ENCODE data around the gene GCNA. TPM values are rescaled to one million over a fixed set of nuclear protein-coding genes. Genes with fewer than 3 reads are reported as not detected.

Gene GCNA
- total RNA-seq, 2 experiments from 2014 or later: 3.2 to 3.4 TPM

DNA sequence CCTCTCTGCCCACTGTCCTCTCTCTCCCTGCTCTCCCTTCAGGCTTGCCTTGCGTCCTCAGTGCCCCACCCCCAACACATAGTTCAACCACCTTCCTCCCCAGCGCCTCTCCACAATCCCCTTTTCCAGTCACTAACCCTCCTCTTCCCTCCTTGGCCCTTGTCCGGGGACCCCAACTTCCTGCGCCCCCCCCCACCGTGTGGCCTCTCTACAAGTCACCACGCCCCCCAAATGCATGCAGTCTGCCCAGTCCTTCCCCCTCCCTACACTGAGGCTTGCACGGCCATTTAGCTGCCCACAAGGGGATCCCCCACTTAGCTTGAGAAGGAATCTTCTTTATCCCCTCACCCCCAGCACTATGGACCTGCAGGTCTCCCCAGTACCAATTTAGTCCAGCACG, 39.5 kb downstream of the GCNA start:
- Mint-ChIP-seq H3K4me3 (peak overlapping the region; percentile 81), H3K4me1 (ENCODE audit: low read depth) (peaks cover 72% of the 10 kb centered on the region), H3K36me3 (peaks cover 34% of the 10 kb centered on the region), H3K27ac (peak overlapping the region; percentile 98), H3K27me3 (no peaks in the 10 kb centered on the region), H3K9me3 (no peaks in the 10 kb centered on the region)
- no peak for DNase-seq
- ChIA-PET POLR2A (interaction anchor here (0.6 to 4.5 kb wide), 8 partner anchors 11 to 1363 kb away, joined by 3 to 52 read pairs (median 6); partner anchors contain the start of gene OGT), CTCF (interaction anchor here (0.9 to 3.0 kb wide), 7 partner anchors 11 to 83 kb away, joined by 5 to 13 read pairs (median 6); no protein-coding TSS in a partner anchor)
- intact Hi-C loops (cut with micrococcal nuclease): loop anchor here (1.0 to 2.0 kb wide), 3 partner anchors 77 to 419 kb away; no protein-coding TSS in a partner anchor

DNA sequence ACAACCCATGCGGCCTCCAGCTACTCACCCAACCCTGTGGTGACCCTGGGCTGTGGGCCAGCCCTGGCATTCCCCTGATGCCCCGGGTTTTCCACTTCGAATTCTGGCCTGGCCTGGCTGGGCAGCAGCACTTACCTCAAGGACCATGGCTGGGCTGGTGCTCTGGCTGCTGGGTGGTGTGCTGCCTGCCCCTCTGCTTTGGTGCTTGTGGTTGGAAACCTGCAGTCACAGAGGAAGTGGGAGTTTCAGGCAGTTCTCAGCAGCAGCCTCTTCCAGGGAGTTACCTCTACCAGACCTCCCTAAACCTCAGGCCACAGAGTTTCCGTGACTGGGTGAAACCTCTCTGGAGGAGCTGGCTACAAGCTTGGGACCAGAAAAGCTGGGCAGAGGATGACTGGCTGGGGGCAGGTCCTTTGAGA, 40.1 kb downstream of the GCNA start, which contains the start of gene CXCR3:
Gene CXCR3, minus strand, starts transcription at position 209 of the 419 bp plus-strand sequence. Its CDS starts 62 bp downstream, at position 147.
- H3K9me3 Mint-ChIP-seq: no peaks in the 10 kb centered on the region
- peaks cover 28% of the 10 kb centered on the region for H3K36me3 Mint-ChIP-seq
- ChIA-PET POLR2A (interaction anchor here (0.5 to 4.5 kb wide), 12 partner anchors 9 to 1364 kb away, joined by 3 to 52 read pairs (median 4); partner anchors contain the start of genes OGT and TAF1), CTCF (interaction anchor here (0.9 to 3.0 kb wide), 5 partner anchors 12 to 52 kb away, joined by 3 to 13 read pairs (median 6); no protein-coding TSS in a partner anchor)
- H3K4me3 Mint-ChIP-seq: peak within 1 kb of the TSS; percentile 81
- H3K4me1 Mint-ChIP-seq (ENCODE audit: low read depth): peaks cover 78% of the 10 kb centered on the region
- no peaks in the 10 kb centered on the region for H3K27me3 Mint-ChIP-seq
- H3K27ac Mint-ChIP-seq: peak within 1 kb of the TSS; percentile 98
- intact Hi-C loops (cut with micrococcal nuclease): loop anchor here (1.0 to 2.0 kb wide), 3 partner anchors 78 to 420 kb away; no protein-coding TSS in a partner anchor
- DNase-seq: peak; percentile 89

DNA sequence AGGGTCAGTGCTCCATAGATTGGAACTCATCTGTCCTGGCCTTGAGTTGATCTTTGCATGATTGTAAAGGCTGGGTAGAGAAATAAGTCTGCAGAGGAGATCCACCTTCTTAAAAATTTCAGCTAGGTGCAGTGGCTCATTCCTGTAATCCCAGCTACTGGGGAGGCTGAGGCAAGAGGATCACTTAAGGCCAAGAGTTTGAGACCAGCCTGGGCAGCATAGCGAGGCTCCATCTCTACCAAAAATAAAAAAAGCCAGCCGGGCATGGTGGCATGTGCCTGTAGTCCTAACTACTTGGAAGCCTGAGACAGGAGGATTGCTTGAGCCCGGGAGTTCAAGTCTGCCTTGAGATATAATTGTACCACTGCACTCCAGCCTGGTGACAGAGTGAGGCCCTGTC, 40.5 kb downstream of the GCNA start:
- ChIA-PET POLR2A (interaction anchor here (0.8 to 4.5 kb wide), 7 partner anchors 8 to 253 kb away, joined by 3 to 52 read pairs (median 6); partner anchors contain the start of genes OGT and TAF1), CTCF (interaction anchor here (0.9 to 3.0 kb wide), 4 partner anchors 19 to 51 kb away, joined by 3 to 13 read pairs (median 8); no protein-coding TSS in a partner anchor)
- peak overlapping the region; percentile 81 for H3K4me3 Mint-ChIP-seq
- no peak for DNase-seq
- no peaks in the 10 kb centered on the region for H3K9me3 Mint-ChIP-seq
- peaks cover 27% of the 10 kb centered on the region for H3K36me3 Mint-ChIP-seq
- intact Hi-C loops (cut with micrococcal nuclease): loop anchor here (1.0 to 2.0 kb wide), 3 partner anchors 78 to 420 kb away; no protein-coding TSS in a partner anchor
- peaks cover 79% of the 10 kb centered on the region for H3K4me1 Mint-ChIP-seq (ENCODE audit: low read depth)
- H3K27ac Mint-ChIP-seq: peak overlapping the region; percentile 98
- no peaks in the 10 kb centered on the region for H3K27me3 Mint-ChIP-seq

DNA sequence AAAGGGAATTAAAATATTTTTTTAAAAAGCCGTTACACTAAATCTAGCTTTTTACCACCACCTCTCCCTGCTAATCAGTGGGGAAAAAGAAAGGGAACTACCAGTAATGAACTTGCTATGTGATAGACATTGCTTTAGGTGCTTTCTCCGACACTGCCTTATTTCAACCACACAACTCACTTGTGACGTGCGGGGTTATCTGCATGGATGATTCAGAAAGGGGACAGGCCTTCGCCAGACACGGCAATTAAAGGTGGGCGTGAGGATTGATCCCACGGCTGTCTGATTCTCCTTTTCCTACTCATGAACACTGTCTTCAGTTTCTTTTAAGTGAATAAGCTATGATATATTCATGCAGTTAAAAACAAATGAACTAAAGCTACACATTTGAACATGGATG, 41.0 kb downstream of the GCNA start:
- CTCF ChIA-PET: interaction anchor here (1.0 to 3.0 kb wide), 3 partner anchors 19 to 33 kb away, joined by 3 to 13 read pairs (median 11); no protein-coding TSS in a partner anchor
- intact Hi-C loops (cut with micrococcal nuclease): loop anchor here (2.0 kb wide), 2 partner anchors 78 to 420 kb away; no protein-coding TSS in a partner anchor
- peak; percentile 83 for DNase-seq

DNA sequence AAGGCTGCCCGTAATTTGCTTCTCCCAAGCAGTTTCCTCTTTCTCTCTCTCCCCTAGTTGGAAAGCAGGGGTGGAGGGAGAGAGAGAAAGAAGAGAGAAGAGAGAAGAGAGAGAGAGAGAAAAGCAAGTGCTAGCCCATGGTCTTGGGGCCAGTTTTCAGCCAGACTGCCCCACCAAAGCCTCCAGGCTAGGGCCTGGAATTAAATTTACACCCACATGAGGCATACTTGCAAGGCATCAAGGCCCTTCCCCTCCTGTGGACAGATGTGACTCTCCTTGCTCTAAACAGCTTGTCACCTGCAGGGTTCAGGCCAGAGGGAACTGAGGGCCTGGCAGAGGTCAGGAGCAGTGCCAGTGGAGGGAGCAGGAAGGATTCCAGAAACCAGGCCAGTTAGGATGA, 41.7 kb downstream of the GCNA start:
- ChIA-PET CTCF (interaction anchor here (1.0 to 2.4 kb wide), 2 partner anchors 31 to 32 kb away, joined by 3 to 11 read pairs; no protein-coding TSS in a partner anchor), POLR2A (interaction anchor here (2.2 to 4.5 kb wide), 3 partner anchors 18 to 86 kb away, joined by 13 to 52 read pairs (median 30); partner anchors contain the start of gene OGT)
- no peaks in the 10 kb centered on the region for H3K27me3 Mint-ChIP-seq
- no peaks in the 10 kb centered on the region for H3K9me3 Mint-ChIP-seq
- peak overlapping the region; percentile 98 for H3K27ac Mint-ChIP-seq
- DNase-seq: no peak
- peaks cover 81% of the 10 kb centered on the region for H3K4me1 Mint-ChIP-seq (ENCODE audit: low read depth)
- no peak overlapping the region for H3K4me3 Mint-ChIP-seq
- peaks cover 23% of the 10 kb centered on the region for H3K36me3 Mint-ChIP-seq
- intact Hi-C loops (cut with micrococcal nuclease): loop anchor here (2.0 kb wide), 2 partner anchors 79 to 421 kb away; no protein-coding TSS in a partner anchor

More for the DNA sequence above, 41.0 kb downstream of the GCNA start:
- peaks cover 82% of the 10 kb centered on the region for H3K4me1 Mint-ChIP-seq (ENCODE audit: low read depth)
- H3K36me3 Mint-ChIP-seq: peaks cover 27% of the 10 kb centered on the region
- POLR2A ChIA-PET: interaction anchor here (0.8 to 4.5 kb wide), 6 partner anchors 13 to 253 kb away, joined by 3 to 52 read pairs (median 10); partner anchors contain the start of genes OGT and TAF1
- H3K27ac Mint-ChIP-seq: peak overlapping the region; percentile 98
- no peaks in the 10 kb centered on the region for H3K9me3 Mint-ChIP-seq
- H3K4me3 Mint-ChIP-seq: peak overlapping the region; percentile 81
- no peaks in the 10 kb centered on the region for H3K27me3 Mint-ChIP-seq

DNA sequence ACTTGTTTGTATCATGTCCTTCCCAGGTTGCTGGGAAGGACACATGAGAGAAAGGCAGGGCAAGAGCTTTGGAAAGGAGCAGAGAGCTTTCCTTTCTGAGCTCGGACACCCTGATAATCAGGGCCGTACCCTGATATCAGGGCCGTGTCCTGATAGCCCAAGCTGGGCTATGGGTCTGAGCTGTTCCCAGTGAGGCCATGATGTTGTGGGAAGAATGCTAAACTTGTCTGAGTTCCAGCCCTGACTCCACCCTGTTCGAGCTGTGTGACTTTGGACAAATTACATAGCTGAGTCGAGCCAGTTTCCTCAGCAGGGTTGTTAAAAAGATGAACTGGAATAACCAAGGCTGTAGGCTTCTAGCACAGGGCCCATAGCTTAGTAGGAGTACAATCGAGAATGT, 43.4 kb downstream of the GCNA start:
- no peak for DNase-seq
- H3K27me3 Mint-ChIP-seq: no peaks in the 10 kb centered on the region
- intact Hi-C loops (cut with micrococcal nuclease): loop anchor here (1.0 kb wide), 1 partner anchor 17 kb away; no protein-coding TSS in a partner anchor
- H3K27ac Mint-ChIP-seq: peak overlapping the region; percentile 92
- ChIA-PET POLR2A (interaction anchor here (2.0 to 2.7 kb wide), 3 partner anchors 16 to 89 kb away, joined by 8 to 16 read pairs (median 13); partner anchors contain the start of gene OGT), CTCF (interaction anchor here (0.5 to 2.8 kb wide), 5 partner anchors 16 to 215 kb away, joined by 3 to 18 read pairs (median 7); no protein-coding TSS in a partner anchor)
- H3K9me3 Mint-ChIP-seq: no peaks in the 10 kb centered on the region
- H3K36me3 Mint-ChIP-seq: peaks cover 7% of the 10 kb centered on the region
- peaks cover 75% of the 10 kb centered on the region for H3K4me1 Mint-ChIP-seq (ENCODE audit: low read depth)
- H3K4me3 Mint-ChIP-seq: no peak overlapping the region

DNA sequence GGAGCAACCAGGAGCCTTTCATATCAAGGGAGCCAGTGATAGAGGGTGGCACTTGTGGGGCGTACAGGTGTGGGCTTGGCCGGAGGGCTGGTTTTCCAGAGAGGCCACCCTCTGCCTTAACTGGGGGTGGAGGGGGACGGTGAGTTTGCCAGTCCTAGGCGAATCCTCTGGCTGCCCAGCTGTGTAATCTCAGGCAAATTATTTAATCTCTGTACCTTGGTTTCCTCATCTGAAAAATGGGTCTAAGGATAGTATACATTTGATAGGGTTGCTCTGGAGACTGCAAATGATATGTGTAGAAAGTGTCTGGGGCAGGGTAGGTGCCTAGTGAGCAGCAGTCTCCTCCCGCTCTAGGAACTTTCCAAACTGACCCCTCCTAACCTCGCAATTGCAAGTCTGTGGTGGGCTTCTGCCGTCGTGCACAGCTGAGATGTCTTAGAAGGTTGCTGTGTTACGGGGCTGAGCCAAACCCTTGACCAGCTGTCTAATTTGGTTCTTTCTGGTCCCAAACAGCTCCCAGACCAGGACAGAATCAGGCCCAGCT, 43.9 kb downstream of the GCNA start:
- intact Hi-C loops (cut with micrococcal nuclease): loop anchor here (1.0 kb wide), 1 partner anchor 16 kb away; no protein-coding TSS in a partner anchor
- no peak overlapping the region for H3K4me3 Mint-ChIP-seq
- peak overlapping the region; percentile 92 for H3K27ac Mint-ChIP-seq
- H3K4me1 Mint-ChIP-seq (ENCODE audit: low read depth): peaks cover 70% of the 10 kb centered on the region
- H3K27me3 Mint-ChIP-seq: no peaks in the 10 kb centered on the region
- DNase-seq: no peak
- ChIA-PET POLR2A (interaction anchor here (1.0 to 2.7 kb wide), 4 partner anchors 15 to 90 kb away, joined by 4 to 16 read pairs (median 10); partner anchors contain the start of gene OGT), CTCF (interaction anchor here (0.5 to 2.8 kb wide), 6 partner anchors 14 to 215 kb away, joined by 3 to 18 read pairs (median 6); no protein-coding TSS in a partner anchor)
- H3K9me3 Mint-ChIP-seq: no peaks in the 10 kb centered on the region
- peaks cover 2% of the 10 kb centered on the region for H3K36me3 Mint-ChIP-seq

DNA sequence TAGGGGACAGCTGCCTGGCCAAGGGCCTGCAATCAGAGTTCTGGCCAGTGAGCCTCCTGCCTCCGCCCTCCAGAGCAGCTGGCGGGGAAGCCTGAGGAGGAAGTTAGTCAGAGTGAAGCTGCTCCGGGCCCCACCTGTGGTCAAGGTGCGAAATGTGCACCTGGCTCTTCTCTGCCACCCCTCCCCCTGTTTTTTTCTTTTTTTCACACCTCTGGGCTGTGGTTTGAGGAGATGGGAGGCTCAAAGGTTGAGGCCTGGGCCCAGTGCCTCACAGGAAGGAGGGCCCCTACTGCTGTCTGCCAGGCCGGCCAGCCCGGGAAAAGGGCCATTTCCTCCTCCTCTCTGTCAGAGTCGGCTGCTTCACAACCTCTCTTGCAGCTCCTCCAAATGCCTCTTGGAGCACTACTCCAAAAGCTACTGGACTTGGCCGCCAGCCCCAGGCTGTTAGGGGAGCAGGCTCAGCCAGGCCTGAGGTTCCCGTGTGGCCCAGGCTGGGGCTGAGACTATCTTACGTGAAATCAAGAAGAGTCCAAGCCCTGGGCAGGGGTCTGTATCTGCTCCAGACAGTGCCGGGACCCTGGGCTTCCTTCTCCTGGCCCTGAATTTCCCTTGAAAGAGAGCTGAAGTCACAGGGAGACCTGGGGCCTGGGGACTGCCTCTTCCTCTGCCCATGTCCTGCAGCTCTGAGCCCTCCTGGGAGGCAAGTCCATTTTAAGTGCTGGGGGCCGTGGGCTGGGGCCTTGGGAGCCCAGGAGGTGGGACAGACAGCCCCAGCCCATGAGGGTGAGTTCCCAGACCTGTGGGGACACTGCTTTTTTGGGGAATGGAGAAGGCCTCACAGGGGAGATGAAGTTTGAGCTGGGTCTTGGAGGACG, 44.6 kb downstream of the GCNA start:
- CTCF ChIA-PET: interaction anchor here (0.8 to 2.8 kb wide), 6 partner anchors 13 to 136 kb away, joined by 3 to 18 read pairs (median 6); no protein-coding TSS in a partner anchor
- Mint-ChIP-seq H3K27ac (peak overlapping the region; percentile 92), H3K27me3 (no peaks in the 10 kb centered on the region), H3K36me3 (no peaks in the 10 kb centered on the region), H3K9me3 (no peaks in the 10 kb centered on the region), H3K4me1 (ENCODE audit: low read depth) (peaks cover 64% of the 10 kb centered on the region), H3K4me3 (peak overlapping the region; percentile 57)
- POLR2A ChIA-PET: interaction anchor here (1.0 to 2.7 kb wide), 4 partner anchors 14 to 91 kb away, joined by 4 to 16 read pairs (median 10); partner anchors contain the start of gene OGT
- intact Hi-C loops (cut with micrococcal nuclease): loop anchor here (1.0 kb wide), 1 partner anchor 15 kb away; no protein-coding TSS in a partner anchor
- DNase-seq: peak; percentile 85

DNA sequence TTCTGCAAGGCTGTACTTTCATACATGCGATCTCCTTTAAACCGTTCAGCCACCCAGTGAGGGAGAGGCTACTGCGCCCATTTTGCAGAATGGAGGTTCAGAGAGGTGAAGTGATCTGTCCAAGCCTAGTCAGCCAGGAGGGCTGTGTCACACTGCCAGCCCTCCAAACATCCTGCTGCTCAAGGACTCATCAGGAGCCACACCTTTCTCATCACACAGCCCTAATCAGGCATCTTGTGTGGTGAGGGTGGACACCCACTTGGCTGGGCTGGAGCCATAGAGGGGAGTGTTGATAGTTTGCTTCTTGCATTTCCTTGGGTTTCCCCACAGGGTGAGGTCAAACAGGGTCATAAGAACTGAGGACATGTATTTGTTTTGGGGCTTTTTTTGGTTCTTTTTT, 45.5 kb downstream of the GCNA start:
- Mint-ChIP-seq H3K4me3 (peak overlapping the region; percentile 57), H3K9me3 (no peaks in the 10 kb centered on the region), H3K36me3 (no peaks in the 10 kb centered on the region), H3K27me3 (no peaks in the 10 kb centered on the region), H3K27ac (peak overlapping the region; percentile 92), H3K4me1 (ENCODE audit: low read depth) (peaks cover 57% of the 10 kb centered on the region)
- DNase-seq: peak; percentile 43
- intact Hi-C loops (cut with micrococcal nuclease): no loop called here
- POLR2A ChIA-PET: interaction anchor here (2.7 kb wide), 1 partner anchor 92 kb away, joined by 13 read pairs; the partner anchor contains the start of gene OGT
- CTCF ChIA-PET: interaction anchor here (0.8 to 2.8 kb wide), 4 partner anchors 12 to 137 kb away, joined by 3 to 18 read pairs (median 8); no protein-coding TSS in a partner anchor

DNA sequence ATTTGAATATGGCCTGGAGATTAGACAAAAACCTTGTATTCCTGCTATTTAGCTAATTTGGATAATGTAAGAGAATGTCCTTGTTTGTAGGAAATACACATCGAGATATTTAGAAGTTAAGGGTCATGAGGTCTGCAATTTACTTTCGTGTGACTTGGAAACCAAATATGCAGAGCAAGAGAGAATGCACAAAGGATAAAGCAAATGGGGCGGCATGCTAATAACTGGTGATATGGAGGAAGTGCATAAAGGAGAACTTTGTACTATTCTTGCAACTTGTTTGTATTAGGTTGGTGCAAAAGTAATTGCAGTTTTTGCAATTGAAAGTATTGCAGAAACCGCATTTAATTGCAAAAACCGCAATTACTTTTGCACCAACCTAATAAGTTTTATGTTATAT, 47.2 kb downstream of the GCNA start:
- CTCF ChIA-PET: no interaction called here
- H3K4me1 Mint-ChIP-seq (ENCODE audit: low read depth): peaks cover 50% of the 10 kb centered on the region
- no peak overlapping the region for H3K4me3 Mint-ChIP-seq
- no peaks in the 10 kb centered on the region for H3K27me3 Mint-ChIP-seq
- intact Hi-C loops (cut with micrococcal nuclease): no loop called here
- H3K36me3 Mint-ChIP-seq: no peaks in the 10 kb centered on the region
- no peak overlapping the region for H3K27ac Mint-ChIP-seq
- POLR2A ChIA-PET: interaction anchor here (0.6 kb wide), 1 partner anchor 14 kb away, joined by 3 read pairs; no protein-coding TSS in a partner anchor
- H3K9me3 Mint-ChIP-seq: no peaks in the 10 kb centered on the region
- no peak for DNase-seq
